GM20431 (cell line): Measurements from ENCODE around the gene BPIFB1.

Experiments
- in situ Hi-C: fragments of 300-500 bp; cut with MseI, MboI; formaldehyde crosslinking; loops from one replicate; pipeline ENCODE4 v1.15.0; 2020; ENCODE audit warnings: low sequenced_read_pairs; ENCODE audit not compliant: unreplicated experiment

The BPIFB1 gene

GRCh38 chr20:33348136-33348937 is 65.3 kb downstream of the BPIFB1 start:
- in situ Hi-C loops: no loop called here

GRCh38 chr20:33349493-33349892 is 66.5 kb downstream of the BPIFB1 start:
- in situ Hi-C loops: no loop called here

GRCh38 chr20:33351696-33352095 is 68.7 kb downstream of the BPIFB1 start:
- in situ Hi-C loops: no loop called here

- in situ Hi-C loops: no loop called here
These were observed 69.4 kb downstream of the BPIFB1 start for GRCh38 chr20:33352258-33353012.

GRCh38 chr20:33353013-33353402 is 70.0 kb downstream of the BPIFB1 start:
- in situ Hi-C loops: no loop called here
